Measurements from ENCODE around the gene CDC6. TPM values are rescaled to one million over a fixed set of nuclear protein-coding genes. Genes with fewer than 3 reads are reported as not detected.

The CDC6 gene
- total RNA-seq, 1 donor, result 28.5 TPM

DNA sequence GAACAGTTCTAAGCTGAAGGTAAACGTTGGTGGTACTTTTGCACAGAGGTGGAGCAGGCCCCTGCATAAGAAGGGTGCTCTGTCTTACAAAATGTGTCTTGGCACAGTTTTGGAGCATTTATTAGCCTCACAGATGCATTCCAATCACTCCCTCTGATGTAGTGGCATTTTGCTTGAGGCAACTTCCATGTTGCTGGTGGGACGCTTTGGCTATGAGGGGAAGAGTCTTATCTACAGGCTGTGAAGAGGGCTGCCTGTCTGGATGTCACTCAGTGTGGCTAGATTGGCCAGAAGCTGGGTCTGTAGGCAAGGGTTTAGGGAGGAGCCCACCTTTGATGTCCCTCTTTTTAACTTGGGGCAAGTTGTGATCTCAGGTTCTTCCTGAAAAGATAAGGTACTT is 18.7 kb downstream of the CDC6 start:
- TF ChIP-seq CTCF (IDR thresholded peaks at IDR 0.05; ENCODE audit: insufficient read depth, low read depth, low read length), result no peak
- no peak for DNase-seq (ENCODE audit: low read depth)
- no peak overlapping the region for H3K4me3 ChIP-seq (ENCODE audit: low read depth, low read length)

DNA sequence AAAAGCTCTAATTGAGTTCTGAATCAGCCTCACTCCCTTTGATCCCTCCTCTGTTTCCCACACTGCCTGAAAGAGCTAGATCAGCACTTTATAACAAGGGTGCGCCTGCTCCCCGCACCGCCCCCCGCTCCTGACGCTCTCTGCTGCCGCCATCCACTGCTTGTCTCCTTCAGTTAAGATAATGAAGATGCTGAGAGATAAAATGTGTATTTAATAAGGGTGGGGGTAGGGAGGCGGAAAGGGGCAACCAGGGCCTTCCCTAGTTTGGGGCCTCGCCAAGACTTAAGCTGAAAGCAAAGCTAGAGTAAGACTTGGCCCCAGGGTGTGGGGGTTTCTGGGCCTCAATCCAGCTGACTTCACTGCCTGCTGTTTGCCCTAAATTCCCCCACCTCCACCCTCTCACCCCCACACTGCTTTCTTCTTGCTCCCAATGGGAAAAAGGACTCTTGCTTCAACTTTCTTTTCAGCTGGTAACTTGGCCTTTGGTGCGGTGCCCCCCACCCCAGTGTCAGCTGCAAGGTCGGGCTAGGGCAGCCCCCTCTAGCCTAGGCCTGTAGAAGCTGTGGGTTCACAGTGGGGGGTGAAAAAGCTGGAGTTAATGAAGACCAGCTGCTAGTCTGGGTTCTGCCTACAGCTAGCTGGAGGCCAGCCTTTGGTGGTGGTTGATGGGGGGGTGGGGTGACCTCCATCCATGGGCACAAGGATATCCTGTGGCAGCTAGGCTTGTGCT is 19.5 kb downstream of the CDC6 start:
- TF ChIP-seq CTCF (IDR thresholded peaks at IDR 0.05; ENCODE audit: insufficient read depth, low read depth, low read length), result no peak
- peak overlapping the region; percentile 7 for H3K4me3 ChIP-seq (ENCODE audit: low read depth, low read length)
- DNase-seq (ENCODE audit: low read depth), result peak; percentile 93

DNA sequence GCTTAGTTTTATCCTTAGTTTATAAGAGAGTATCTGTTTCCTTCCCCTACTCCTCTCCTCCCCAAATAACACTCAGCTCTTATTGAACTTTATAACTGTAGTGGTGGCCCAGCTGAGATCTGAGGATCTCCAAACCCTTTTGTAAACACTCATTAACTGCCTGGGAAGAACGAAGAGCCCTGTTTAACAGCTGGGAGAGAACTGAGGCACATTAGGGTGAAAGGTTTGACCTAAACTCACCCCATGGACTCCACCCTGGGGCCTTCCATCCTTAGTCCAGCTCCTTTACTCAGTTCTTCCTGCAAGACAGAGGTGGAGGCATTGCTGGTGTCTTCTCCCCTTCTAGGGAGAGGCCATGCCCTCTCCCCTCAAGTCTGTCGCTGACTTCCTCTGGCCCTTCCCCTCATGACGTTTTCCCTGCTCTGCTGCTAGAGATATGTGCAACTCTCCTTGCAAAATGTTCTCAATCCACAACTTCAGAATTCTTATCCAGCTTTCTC is 20.1 kb downstream of the CDC6 start:
- no peak for TF ChIP-seq CTCF (IDR thresholded peaks at IDR 0.05; ENCODE audit: insufficient read depth, low read depth, low read length)
- no peak overlapping the region for H3K4me3 ChIP-seq (ENCODE audit: low read depth, low read length)
- peak; percentile 91 for DNase-seq (ENCODE audit: low read depth)

- peak within 1 kb of the TSS; percentile 78 for H3K4me3 ChIP-seq (ENCODE audit: low read depth, low read length)
- no peak for TF ChIP-seq CTCF (IDR thresholded peaks at IDR 0.05; ENCODE audit: insufficient read depth, low read depth, low read length)
- DNase-seq (ENCODE audit: low read depth), result peak; percentile 62
Measured at GRCh38 chr17:40309031-40309948, 21.6 kb downstream of the CDC6 start, which contains the start of gene RARA. TSS of gene RARA (plus strand) at chr17:40309180. CDS start at chr17:40331219, 22,039 bp downstream.

DNA sequence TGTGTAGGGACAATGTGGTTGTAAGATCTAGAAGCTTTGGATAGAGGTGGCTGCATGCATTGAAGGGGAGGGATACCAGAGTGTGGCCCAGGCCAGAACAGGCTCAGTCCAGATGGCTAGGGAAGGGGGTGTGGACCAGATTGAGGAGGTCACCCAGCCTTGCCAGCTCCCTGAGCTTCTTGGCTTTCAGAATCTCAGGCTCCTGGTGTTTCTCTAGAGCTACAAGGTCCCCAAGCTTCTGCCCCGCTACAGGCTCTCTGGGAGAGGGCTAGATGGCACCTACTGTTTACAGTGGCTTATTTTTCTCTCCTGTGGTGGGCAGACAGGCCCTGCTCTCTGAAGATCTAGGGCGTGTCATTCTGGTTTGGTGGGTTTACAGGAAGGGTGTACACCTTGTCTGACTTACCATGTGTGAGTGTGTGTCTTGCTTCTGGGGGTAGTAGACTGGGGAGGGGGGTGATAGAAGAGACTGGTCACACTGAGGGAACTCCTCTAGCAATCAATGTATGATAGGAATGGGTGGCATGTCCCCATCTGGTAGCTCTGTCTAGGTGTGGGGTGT is 22.4 kb downstream of the CDC6 start:
- TF ChIP-seq CTCF (IDR thresholded peaks at IDR 0.05; ENCODE audit: insufficient read depth, low read depth, low read length), result no peak
- DNase-seq (ENCODE audit: low read depth), result no peak
- H3K4me3 ChIP-seq (ENCODE audit: low read depth, low read length), result peak overlapping the region; percentile 78

- no peak for DNase-seq (ENCODE audit: low read depth)
- H3K4me3 ChIP-seq (ENCODE audit: low read depth, low read length), result no peak overlapping the region
- TF ChIP-seq CTCF (IDR thresholded peaks at IDR 0.05; ENCODE audit: insufficient read depth, low read depth, low read length), result no peak
Measured at GRCh38 chr17:40310882-40311391, 23.3 kb downstream of the CDC6 start.

Data from fibroblast of villous mesenchyme (primary cell).